B cell (primary cell): ENCODE measurements around the gene PARN. TPM values are rescaled to one million over a fixed set of nuclear protein-coding genes. Genes with fewer than 3 reads are reported as not detected.

ENCODE experiments used
- ATAC-seq: fragments of 200-7000 bp; cut with Tn5 transposase; one replicate; pipeline ENCODE4 v1.10.0; 2021; ENCODE audit warnings: low read depth, mild to moderate bottlenecking, moderate number of reproducible peaks, moderate library complexity
- CTCF ChIA-PET: fragments of 350-600 bp; sonication (Branson Sonifier 250); formaldehyde crosslinking; loops from one replicate; lab custom pipeline; 2021; ENCODE audit warnings: antibody characterized with exemption, inconsistent platforms; lab: Charles Lee
- POLR2A ChIA-PET: fragments of 350-600 bp; sonication (Branson Sonifier 250); formaldehyde crosslinking; loops from one replicate; lab custom pipeline; 2021; ENCODE audit warnings: antibody characterized with exemption; lab: Charles Lee
- DNase-seq: peaks from one replicate; pipeline ENCODE4 v3.0.0; 2013
- H2AFZ ChIP-seq: 2 replicates; pipeline ENCODE4 v1.6.1; 2012; ENCODE audit warnings: mild to moderate bottlenecking, low read depth, low read length; ENCODE audit not compliant: insufficient read depth, poor library complexity, severe bottlenecking
- H3K27ac ChIP-seq, 2 donors: 1 replicate in 1 of 2; 2 replicates in 1 of 2; pipeline ENCODE4 v1.5.1; 2012 to 2013; ENCODE audit warnings: low read length in 2 of 2, mild to moderate bottlenecking in 2 of 2, moderate library complexity in 1 of 2
- H3K27me3 ChIP-seq, 4 experiments: fragments of 200-600 bp in 1 of 4; sonication (generic) in 1 of 4; replicated peaks in 1 of 4; 1 replicate in 2 of 4; 2 replicates in 2 of 4; pipeline versions ENCODE4 v1.6.1 to v1.7.0; 2013 to 2016; ENCODE audit warnings: low read length in 3 of 4, mild to moderate bottlenecking in 2 of 4, mixed read lengths in 1 of 4, moderate library complexity in 1 of 4; ENCODE audit not compliant: insufficient read depth in 4 of 4, control insufficient read depth in 3 of 4; ENCODE audit errors: control extremely low read depth in 1 of 4
- H3K36me3 ChIP-seq, 2 experiments: replicated peaks in 1 of 2; 1 replicate in 1 of 2; 2 replicates in 1 of 2; pipeline versions ENCODE4 v1.6.1 to v1.7.1; 2013; ENCODE audit warnings: low read length in 1 of 2; ENCODE audit not compliant: insufficient read depth in 2 of 2, control insufficient read depth in 1 of 2; ENCODE audit errors: control extremely low read depth in 1 of 2, extremely low read depth in 1 of 2
- H3K4me1 ChIP-seq, 2 donors: fragments of 200-600 bp in 1 of 2; sonication (generic) in 1 of 2; 1 replicate in 1 of 2; 2 replicates in 1 of 2; pipeline versions ENCODE4 v1.5.1 to v1.6.1; 2013 to 2017; ENCODE audit warnings: low read length in 2 of 2; ENCODE audit not compliant: control insufficient read depth in 2 of 2, insufficient read depth in 2 of 2
- H3K4me2 ChIP-seq: replicated peaks from 2 replicates; pipeline ENCODE3; 2012; ENCODE audit warnings: mild to moderate bottlenecking, low read depth, low read length; ENCODE audit not compliant: poor library complexity, severe bottlenecking
- H3K4me3 ChIP-seq, 5 experiments: fragments of 200-600 bp in 1 of 5; sonication (generic) in 1 of 5; 1 replicate in 3 of 5; 2 replicates in 2 of 5; pipeline versions ENCODE4 v1.5.1 to v1.7.0; 2011 to 2016; ENCODE audit warnings: low read length in 4 of 5, mild to moderate bottlenecking in 4 of 5, low read depth in 2 of 5, control low read depth in 1 of 5, moderate library complexity in 1 of 5; ENCODE audit not compliant: insufficient read depth in 1 of 5; ENCODE audit errors: control extremely low read depth in 1 of 5, extremely low read depth in 1 of 5
- H3K79me2 ChIP-seq: fragments of 200-600 bp; sonication (generic); one replicate; pipeline ENCODE4 v1.6.0; 2016; ENCODE audit warnings: low read length; ENCODE audit not compliant: control insufficient read depth, insufficient read depth
- H3K9ac ChIP-seq: fragments of 200-600 bp; sonication (generic); 2 replicates; pipeline ENCODE4 v1.6.1; 2017; ENCODE audit warnings: mild to moderate bottlenecking, low read length, moderate library complexity
- H3K9me3 ChIP-seq, 3 donors: one replicate each; pipeline versions ENCODE4 v1.6.1 to v1.7.1; 2013; ENCODE audit warnings: low read length in 2 of 3; ENCODE audit not compliant: control insufficient read depth in 2 of 3, insufficient read depth in 1 of 3; ENCODE audit errors: control extremely low read depth in 1 of 3
- H4K20me1 ChIP-seq: 2 replicates; pipeline ENCODE4 v1.6.0; 2012; ENCODE audit warnings: mild to moderate bottlenecking, low read length; ENCODE audit not compliant: insufficient read depth, control insufficient read depth, poor library complexity, severe bottlenecking
- H3K27ac Mint-ChIP-seq: one replicate; pipeline ENCODE4 v1.8.0; 2021; ENCODE audit warnings: mixed read lengths
- H3K27me3 Mint-ChIP-seq: one replicate; pipeline ENCODE4 v1.8.0; 2021; ENCODE audit warnings: mixed read lengths
- H3K4me1 Mint-ChIP-seq: one replicate; pipeline ENCODE4 v1.8.0; 2021; ENCODE audit warnings: mixed read lengths
- H3K4me3 Mint-ChIP-seq: one replicate; pipeline ENCODE4 v1.8.0; 2021; ENCODE audit warnings: mixed read lengths
- H3K9me3 Mint-ChIP-seq: one replicate; pipeline ENCODE4 v1.8.0; 2022; ENCODE audit warnings: mixed read lengths; ENCODE audit not compliant: insufficient read depth
- EZH2 ChIP-seq: IDR thresholded peaks from 2 replicates; pipeline ENCODE4 v1.6.1; 2012; ENCODE audit warnings: borderline replicate concordance, low read depth, mild to moderate bottlenecking, moderate library complexity, low read length; ENCODE audit not compliant: insufficient read depth, poor library complexity, severe bottlenecking
- WGBS: methylation state at CpG from one replicate; pipeline ENCODE4 v1.1.5; 2013; ENCODE audit warnings: missing lambda C conversion rate; ENCODE audit not compliant: insufficient coverage; 5-methylcytosine and 5-hydroxymethylcytosine counted together
- intact Hi-C: fragments of 100-400 bp; cut with micrococcal nuclease; formaldehyde crosslinking; loops from one replicate; pipeline ENCODE4 v1.10.0; 2022
- polyA plus RNA-seq: library from polyadenylated mRNA; depleted of rRNA; stranded (reverse); fragments of >200 nt; gene quantifications from 2 replicates; pipeline ENCODE4 v1.2.3, GENCODE V29; 2012
- total RNA-seq, 2 donors: library from RNA; stranded (reverse); fragments of 120-200 nt in 1 of 2; gene quantifications; 1 replicate in 1 of 2; 2 replicates in 1 of 2; pipeline versions ENCODE4 v1.2.3 to v1.2.4, GENCODE V29; 2013 to 2022
- TF ChIP-seq, protein P1 (sequence below): fragments of 200-600 bp; IDR thresholded peaks from one replicate; pipeline ENCODE4 v1.8.0; 2022; ENCODE audit warnings: antibody characterized with exemption, mild to moderate bottlenecking

PARN gene
- total and polyA plus RNA-seq, 2 donors (not counting 1 experiment from before 2014, with no cell fraction given), result 25.3 to 62.2 TPM

DNA sequence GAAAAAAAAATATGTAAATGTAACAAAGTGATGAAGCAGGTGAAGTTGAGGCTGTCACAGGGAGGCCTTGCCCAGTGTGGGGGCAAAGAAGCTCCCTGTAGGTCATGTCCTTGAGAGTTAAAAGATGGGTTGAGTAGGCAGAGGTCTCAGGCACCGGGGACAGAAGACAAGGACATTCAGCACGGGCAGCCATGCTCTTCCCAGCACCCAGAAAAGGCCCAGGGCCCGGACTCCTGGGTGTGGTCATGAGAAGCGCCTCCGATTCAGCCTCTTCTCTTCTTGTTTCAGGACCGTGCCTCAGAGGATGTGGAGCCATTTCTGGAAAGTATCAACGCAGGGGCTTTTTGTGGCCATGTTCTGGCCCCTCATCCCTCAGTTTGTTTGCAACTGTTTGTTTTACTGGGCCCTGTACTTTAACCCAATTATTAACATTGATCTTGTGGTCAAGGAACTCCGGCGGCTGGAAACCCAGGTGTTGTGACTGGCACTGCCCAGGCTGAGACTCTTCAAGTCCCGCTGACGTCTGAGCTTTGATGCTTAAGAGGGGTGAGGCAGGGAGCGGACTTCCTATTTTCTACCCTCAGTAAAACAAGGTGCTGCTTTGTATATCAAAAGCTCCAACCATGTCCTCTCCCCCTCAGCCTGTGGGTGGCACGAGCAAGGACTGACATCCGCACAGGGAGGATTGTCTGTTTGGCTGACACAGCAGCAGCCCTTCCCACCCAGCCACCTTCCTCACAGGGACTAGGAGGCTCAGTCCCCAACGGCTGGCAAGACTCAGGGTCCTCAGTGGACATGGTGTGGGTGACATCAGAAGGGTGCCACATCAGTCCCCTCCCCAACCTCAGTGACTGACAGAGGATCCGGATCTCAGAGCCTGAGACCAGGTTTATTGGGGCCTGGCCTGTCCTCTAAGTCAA lies 37.5 kb upstream of the PARN start:
- Histone ChIP-seq H3K36me3 (peaks cover 17 to 54% of the 10 kb centered on the region in 2 experiments), H3K4me1 (peaks cover 8% of the 10 kb centered on the region in 2 donors), H3K9me3 (no peaks in the 10 kb centered on the region), H3K4me2 (no peak overlapping the region), H3K4me3 (no peak overlapping the region), H2AFZ (no peak overlapping the region), H3K9ac (no peak overlapping the region), H3K27ac (no peak overlapping the region), H3K27me3 (no peaks in the 10 kb centered on the region), H3K79me2 (no peaks in the 10 kb centered on the region), H4K20me1 (no peaks in the 10 kb centered on the region)
- CTCF ChIA-PET, result no interaction called here
- Mint-ChIP-seq H3K9me3 (no peaks in the 10 kb centered on the region), H3K27me3 (no peaks in the 10 kb centered on the region), H3K27ac (no peak overlapping the region), H3K4me1 (peaks cover 11% of the 10 kb centered on the region), H3K4me3 (no peak overlapping the region)
- intact Hi-C loops, result no loop called here
- TF ChIP-seq, protein P1, sequence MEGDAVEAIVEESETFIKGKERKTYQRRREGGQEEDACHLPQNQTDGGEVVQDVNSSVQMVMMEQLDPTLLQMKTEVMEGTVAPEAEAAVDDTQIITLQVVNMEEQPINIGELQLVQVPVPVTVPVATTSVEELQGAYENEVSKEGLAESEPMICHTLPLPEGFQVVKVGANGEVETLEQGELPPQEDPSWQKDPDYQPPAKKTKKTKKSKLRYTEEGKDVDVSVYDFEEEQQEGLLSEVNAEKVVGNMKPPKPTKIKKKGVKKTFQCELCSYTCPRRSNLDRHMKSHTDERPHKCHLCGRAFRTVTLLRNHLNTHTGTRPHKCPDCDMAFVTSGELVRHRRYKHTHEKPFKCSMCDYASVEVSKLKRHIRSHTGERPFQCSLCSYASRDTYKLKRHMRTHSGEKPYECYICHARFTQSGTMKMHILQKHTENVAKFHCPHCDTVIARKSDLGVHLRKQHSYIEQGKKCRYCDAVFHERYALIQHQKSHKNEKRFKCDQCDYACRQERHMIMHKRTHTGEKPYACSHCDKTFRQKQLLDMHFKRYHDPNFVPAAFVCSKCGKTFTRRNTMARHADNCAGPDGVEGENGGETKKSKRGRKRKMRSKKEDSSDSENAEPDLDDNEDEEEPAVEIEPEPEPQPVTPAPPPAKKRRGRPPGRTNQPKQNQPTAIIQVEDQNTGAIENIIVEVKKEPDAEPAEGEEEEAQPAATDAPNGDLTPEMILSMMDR, result no peak
- TF ChIP-seq EZH2, result no peak
- WGBS, result 97% methylated on average over 9 of the region's 16 CpGs
- no peak for DNase-seq
- no peak for ATAC-seq
- POLR2A ChIA-PET, result no interaction called here

DNA sequence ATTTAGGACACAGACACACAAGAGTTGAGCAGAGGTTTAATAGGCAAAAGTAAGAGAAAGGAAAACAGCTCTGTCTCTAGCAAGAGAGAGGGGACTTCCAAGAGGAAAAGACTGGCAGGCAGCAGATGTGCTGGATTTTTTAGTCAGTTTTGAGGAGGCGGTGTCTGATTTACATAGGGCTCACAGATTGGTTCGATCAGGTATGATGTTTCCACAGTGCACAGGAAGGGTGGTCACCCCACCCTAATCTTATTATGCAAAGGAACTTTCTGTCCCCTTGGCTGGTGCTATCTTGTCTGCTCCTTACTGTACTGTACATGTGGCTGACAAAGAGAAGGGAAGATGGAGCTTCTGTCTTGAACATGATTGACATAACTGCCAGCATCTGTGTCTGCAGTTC lies 28.0 kb upstream of the PARN start:
- Histone ChIP-seq H3K9me3 (no peaks in the 10 kb centered on the region), H3K9ac (no peak overlapping the region), H3K4me2 (peak overlapping the region; percentile 25), H2AFZ (no peak overlapping the region), H3K4me1 (peaks cover 6 to 13% of the 10 kb centered on the region in 2 donors), H3K27me3 (no peaks in the 10 kb centered on the region), H3K4me3 (no peak overlapping the region), H3K36me3 (peaks cover 7 to 61% of the 10 kb centered on the region in 2 experiments), H3K79me2 (no peaks in the 10 kb centered on the region), H4K20me1 (no peaks in the 10 kb centered on the region), H3K27ac (peak overlapping the region; percentile 47 to 64)
- DNase-seq (peak; percentile 61), ATAC-seq (peak; percentile 89)
- Mint-ChIP-seq H3K27ac (peak overlapping the region; percentile 42), H3K9me3 (no peaks in the 10 kb centered on the region), H3K4me1 (peaks cover 8% of the 10 kb centered on the region), H3K27me3 (no peaks in the 10 kb centered on the region), H3K4me3 (peak overlapping the region; percentile 7)
- 72% methylated on average over 2 of the region's 2 CpGs for WGBS
- CTCF ChIA-PET, result no interaction called here
- POLR2A ChIA-PET, result interaction anchor here (1.3 kb wide), 1 partner anchor 26 kb away, joined by 3 read pairs; the partner anchor contains the start of gene BFAR
- TF ChIP-seq, protein P1, result no peak
- TF ChIP-seq EZH2, result no peak
- intact Hi-C loops, result no loop called here
